Measurements from ENCODE around the gene DNAJC25.

GRCh38 chr9:111621895-111622480 lies 9.1 kb upstream of the DNAJC25 start:
- TF ChIP-seq CTCF (IDR thresholded peaks at IDR 0.05; ENCODE audit: insufficient read depth, low read length, poor library complexity, severe bottlenecking) (peak; percentile 51), EZH2phosphoT487 (conservative IDR thresholded peaks at IDR 0.05; ENCODE audit: low read length) (no peak)

All from SU-DHL-6 (cell line).